Liver (tissue), 3 donors: ENCODE results near the gene DCX.

Experiments used
- FOXA1 ChIP-seq: IDR thresholded peaks from 2 replicates; pipeline ENCODE4 v1.6.1; 2016; ENCODE audit warnings: antibody characterized with exemption
- FOXA2 ChIP-seq: IDR thresholded peaks from 2 replicates; pipeline ENCODE4 v1.6.1; 2016; ENCODE audit warnings: antibody characterized with exemption
- GABPA ChIP-seq, 2 donors: IDR thresholded peaks in 1 of 2; conservative IDR thresholded peaks in 1 of 2; 2 replicates each; pipeline ENCODE4 v1.6.1; 2016; ENCODE audit warnings: antibody characterized with exemption in 2 of 2, mild to moderate bottlenecking in 1 of 2, moderate library complexity in 1 of 2
- SP1 ChIP-seq: IDR thresholded peaks from 2 replicates; pipeline ENCODE4 v1.6.1; 2018; ENCODE audit warnings: antibody characterized with exemption, mild to moderate bottlenecking
- TAF1 ChIP-seq: conservative IDR thresholded peaks from 2 replicates; pipeline ENCODE4 v1.6.1; 2016; ENCODE audit warnings: antibody characterized with exemption, mild to moderate bottlenecking
- TF ChIP-seq, protein P1 (sequence below): fragments of 150-350 bp; IDR thresholded peaks from 2 replicates; pipeline ENCODE4 v1.5.1; 2017; ENCODE audit warnings: improper control_type of control experiment, low read depth, low read length; ENCODE audit not compliant: missing input control
- TF ChIP-seq, protein P2 (sequence below): IDR thresholded peaks from 2 replicates; pipeline ENCODE4 v1.6.1; 2016; ENCODE audit warnings: antibody characterized with exemption
- TF ChIP-seq, protein P3 (sequence below): IDR thresholded peaks from 2 replicates; pipeline ENCODE4 v1.6.1; 2016; ENCODE audit warnings: antibody characterized with exemption, mild to moderate bottlenecking
- TF ChIP-seq, protein P4 (sequence below): IDR thresholded peaks from 2 replicates; pipeline ENCODE4 v1.6.1; 2016; ENCODE audit warnings: antibody characterized with exemption
- donor health status: healthy.
- donor health status: healthy.

DNA sequence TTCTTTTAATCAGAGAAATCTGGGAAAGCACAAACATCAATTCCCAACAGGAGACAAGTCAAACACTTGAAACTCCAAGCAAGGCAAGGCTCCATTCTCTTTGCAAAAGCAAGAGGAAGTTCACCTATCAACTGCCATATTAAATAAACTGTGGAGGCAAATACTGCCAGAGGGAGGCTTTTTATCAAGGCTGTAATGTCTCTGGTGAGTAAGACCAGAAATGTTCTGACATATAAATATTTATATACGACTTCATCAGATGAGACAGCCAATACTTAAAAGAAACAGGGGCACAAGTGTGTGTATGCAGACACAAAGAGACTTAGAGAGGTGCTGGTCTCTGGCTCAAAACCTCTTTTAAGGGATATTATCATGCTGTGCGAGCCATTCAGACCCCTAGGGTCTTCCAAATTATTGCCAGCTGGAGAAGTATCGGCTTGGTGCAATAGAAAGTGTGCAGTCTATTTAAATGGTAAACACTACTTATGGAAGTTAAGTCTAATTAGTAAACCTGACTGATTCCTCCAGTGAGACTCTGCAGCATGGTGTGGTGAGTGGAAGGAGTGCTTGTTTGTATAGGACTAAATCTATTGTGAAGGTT lies 24.4 kb downstream of the DCX start:
- TF ChIP-seq, protein P1, sequence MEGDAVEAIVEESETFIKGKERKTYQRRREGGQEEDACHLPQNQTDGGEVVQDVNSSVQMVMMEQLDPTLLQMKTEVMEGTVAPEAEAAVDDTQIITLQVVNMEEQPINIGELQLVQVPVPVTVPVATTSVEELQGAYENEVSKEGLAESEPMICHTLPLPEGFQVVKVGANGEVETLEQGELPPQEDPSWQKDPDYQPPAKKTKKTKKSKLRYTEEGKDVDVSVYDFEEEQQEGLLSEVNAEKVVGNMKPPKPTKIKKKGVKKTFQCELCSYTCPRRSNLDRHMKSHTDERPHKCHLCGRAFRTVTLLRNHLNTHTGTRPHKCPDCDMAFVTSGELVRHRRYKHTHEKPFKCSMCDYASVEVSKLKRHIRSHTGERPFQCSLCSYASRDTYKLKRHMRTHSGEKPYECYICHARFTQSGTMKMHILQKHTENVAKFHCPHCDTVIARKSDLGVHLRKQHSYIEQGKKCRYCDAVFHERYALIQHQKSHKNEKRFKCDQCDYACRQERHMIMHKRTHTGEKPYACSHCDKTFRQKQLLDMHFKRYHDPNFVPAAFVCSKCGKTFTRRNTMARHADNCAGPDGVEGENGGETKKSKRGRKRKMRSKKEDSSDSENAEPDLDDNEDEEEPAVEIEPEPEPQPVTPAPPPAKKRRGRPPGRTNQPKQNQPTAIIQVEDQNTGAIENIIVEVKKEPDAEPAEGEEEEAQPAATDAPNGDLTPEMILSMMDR, result no peak
- TF ChIP-seq FOXA1 (no peak), TAF1 (no peak), GABPA (IDR thresholded peaks at IDR 0.05 in 1 of 2, conservative IDR thresholded peaks at IDR 0.05 in 1 of 2) (no peak), SP1 (no peak), FOXA2 (no peak)
- TF ChIP-seq, protein P2, sequence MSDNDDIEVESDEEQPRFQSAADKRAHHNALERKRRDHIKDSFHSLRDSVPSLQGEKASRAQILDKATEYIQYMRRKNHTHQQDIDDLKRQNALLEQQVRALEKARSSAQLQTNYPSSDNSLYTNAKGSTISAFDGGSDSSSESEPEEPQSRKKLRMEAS, result no peak
- TF ChIP-seq, protein P3, sequence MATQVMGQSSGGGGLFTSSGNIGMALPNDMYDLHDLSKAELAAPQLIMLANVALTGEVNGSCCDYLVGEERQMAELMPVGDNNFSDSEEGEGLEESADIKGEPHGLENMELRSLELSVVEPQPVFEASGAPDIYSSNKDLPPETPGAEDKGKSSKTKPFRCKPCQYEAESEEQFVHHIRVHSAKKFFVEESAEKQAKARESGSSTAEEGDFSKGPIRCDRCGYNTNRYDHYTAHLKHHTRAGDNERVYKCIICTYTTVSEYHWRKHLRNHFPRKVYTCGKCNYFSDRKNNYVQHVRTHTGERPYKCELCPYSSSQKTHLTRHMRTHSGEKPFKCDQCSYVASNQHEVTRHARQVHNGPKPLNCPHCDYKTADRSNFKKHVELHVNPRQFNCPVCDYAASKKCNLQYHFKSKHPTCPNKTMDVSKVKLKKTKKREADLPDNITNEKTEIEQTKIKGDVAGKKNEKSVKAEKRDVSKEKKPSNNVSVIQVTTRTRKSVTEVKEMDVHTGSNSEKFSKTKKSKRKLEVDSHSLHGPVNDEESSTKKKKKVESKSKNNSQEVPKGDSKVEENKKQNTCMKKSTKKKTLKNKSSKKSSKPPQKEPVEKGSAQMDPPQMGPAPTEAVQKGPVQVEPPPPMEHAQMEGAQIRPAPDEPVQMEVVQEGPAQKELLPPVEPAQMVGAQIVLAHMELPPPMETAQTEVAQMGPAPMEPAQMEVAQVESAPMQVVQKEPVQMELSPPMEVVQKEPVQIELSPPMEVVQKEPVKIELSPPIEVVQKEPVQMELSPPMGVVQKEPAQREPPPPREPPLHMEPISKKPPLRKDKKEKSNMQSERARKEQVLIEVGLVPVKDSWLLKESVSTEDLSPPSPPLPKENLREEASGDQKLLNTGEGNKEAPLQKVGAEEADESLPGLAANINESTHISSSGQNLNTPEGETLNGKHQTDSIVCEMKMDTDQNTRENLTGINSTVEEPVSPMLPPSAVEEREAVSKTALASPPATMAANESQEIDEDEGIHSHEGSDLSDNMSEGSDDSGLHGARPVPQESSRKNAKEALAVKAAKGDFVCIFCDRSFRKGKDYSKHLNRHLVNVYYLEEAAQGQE, result no peak
- TF ChIP-seq, protein P4, sequence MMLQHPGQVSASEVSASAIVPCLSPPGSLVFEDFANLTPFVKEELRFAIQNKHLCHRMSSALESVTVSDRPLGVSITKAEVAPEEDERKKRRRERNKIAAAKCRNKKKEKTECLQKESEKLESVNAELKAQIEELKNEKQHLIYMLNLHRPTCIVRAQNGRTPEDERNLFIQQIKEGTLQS, result no peak
